Ureter (tissue), 1 donor: Measurements from ENCODE around the gene RPS19BP1. TPM values are rescaled to one million over a fixed set of nuclear protein-coding genes. Genes with fewer than 3 reads are reported as not detected.

Experiments
- DNase-seq: peaks from one replicate; pipeline ENCODE4 v3.0.0-alpha.2; 2020; ENCODE audit warnings: low spot score
- total RNA-seq: library from RNA; stranded (reverse); gene quantifications from one replicate; pipeline ENCODE4 v1.2.4, GENCODE V29; 2023
- donor health status: DM: yes; HTN: yes; CAD: no.

Gene RPS19BP1
- total RNA-seq, 1 donor from 2014 or later = 43.2 TPM

DNA sequence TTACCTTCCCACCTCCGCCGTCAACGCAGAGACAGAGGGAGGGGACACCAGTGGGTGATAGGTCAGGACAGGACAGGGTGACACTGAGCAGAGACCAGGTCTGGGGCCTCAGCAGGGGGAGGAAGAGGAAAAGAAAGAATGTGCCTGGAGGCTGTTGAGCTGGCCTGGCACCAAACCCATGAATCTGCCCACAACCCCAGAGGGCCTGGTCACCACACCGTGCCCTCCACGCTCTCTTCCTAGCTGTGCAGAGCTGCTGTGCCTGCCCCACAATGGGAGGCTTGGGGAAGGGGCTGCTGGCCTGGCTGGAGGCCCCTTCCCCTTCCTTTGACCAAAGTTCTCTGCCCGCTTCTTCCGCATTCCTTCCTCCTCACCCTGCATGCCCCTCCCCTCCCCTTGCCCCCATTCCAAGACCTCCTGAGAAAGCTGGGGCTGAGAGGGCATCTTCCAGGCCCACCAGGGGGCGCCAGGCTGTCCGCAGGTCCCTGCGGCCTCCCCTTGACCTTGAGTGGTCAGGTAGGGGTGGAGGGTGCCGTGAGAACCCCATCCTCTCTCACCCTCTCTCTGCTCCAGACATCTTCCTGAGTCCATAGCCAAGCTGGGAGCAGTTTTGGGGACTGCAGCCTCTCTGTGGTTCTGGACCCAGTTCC, 27.0 kb upstream of the RPS19BP1 start:
- DNase-seq = no peak

GRCh38 chr22:39558950-39559349, 26.4 kb upstream of the RPS19BP1 start:
- DNase-seq = no peak

GRCh38 chr22:39558254-39558727, 25.7 kb upstream of the RPS19BP1 start:
- no peak for DNase-seq

GRCh38 chr22:39556970-39557841, 24.7 kb upstream of the RPS19BP1 start:
- peak; percentile 58 for DNase-seq

GRCh38 chr22:39554151-39554550, 21.6 kb upstream of the RPS19BP1 start:
- DNase-seq = no peak

GRCh38 chr22:39553429-39553828, 20.9 kb upstream of the RPS19BP1 start:
- DNase-seq = no peak

GRCh38 chr22:39547587-39547947, 15.0 kb upstream of the RPS19BP1 start:
- DNase-seq = no peak

DNA sequence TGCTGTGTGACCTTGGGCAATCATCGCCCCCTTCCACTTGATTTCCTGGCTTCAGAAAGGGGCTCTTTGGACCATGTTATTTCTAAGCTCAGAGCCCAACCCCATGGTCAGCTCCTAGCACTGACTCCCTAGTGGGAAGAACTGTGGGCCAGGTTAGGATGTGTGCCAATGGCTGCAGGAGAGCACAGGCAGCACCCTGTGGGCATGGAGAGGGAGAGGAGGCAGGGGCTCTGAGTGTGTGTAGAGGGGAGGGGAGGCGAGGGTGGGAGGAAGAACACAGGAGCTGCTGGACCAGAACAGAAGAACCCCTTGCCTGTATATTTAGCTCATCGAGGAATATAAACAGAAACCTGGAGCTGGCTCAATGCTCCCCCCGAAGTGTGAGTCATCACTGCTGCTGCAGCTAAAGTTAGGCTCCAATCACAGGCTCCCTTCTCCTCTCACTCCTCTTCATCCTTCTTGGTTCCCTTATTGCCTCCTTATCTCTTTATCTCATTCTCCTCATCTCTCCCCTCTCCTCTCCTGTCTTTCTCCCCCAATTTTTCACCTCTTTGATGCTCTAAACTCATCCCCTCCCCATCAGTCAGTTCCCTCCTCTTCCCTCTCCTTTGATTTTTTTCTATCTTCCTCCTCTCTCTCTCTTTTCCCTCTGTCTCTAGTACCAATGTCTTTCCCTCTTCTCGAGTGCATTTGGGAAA, 14.5 kb upstream of the RPS19BP1 start:
- DNase-seq = no peak

DNA sequence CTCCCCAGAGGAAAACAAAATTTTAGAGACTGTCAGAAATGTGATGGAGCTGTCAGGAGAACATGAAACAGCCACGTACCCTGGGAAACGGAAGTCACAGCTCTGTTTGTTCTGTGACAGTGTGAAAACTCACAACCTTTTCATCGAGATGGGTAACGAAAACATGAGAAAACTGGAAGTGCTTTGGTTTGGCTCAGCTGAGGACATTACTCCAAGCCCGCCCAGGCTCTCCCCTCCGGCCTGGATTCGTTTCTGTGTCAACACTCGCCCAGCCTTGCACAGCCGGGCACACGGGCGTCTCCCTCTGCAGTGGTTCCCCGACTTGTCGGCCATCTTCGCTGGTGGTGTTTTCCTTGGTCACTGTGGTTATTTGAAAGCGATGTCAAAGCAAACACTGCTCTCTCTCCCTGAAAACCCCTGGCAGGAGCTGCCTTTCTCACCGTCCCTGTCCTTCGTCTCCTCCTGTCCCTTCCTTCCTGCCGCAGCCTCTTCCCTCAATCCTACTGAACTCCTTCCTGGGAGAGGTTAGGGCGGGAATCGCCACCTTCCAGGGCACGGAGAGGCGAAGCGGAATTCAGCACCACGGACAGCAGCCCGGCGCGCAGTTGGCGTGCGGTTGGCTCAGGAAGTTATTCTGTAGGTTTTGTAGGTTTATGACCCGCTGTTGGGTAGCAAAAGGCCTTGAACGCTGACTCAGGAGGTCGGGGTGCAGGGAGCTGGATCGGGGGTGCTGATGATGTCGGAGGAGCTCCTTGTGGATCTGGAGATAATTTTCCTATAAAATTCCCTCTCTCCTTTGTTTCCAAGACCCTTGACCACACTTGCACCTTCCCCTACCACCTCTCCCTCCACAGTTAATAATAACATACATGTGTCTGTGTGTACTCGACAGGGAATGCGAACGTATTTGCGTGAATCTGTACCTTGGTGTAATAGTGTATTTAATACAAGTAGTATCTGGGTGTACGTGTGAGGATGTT, 13.1 kb upstream of the RPS19BP1 start:
- DNase-seq = no peak

GRCh38 chr22:39543095-39543494, 10.5 kb upstream of the RPS19BP1 start:
- no peak for DNase-seq

DNA sequence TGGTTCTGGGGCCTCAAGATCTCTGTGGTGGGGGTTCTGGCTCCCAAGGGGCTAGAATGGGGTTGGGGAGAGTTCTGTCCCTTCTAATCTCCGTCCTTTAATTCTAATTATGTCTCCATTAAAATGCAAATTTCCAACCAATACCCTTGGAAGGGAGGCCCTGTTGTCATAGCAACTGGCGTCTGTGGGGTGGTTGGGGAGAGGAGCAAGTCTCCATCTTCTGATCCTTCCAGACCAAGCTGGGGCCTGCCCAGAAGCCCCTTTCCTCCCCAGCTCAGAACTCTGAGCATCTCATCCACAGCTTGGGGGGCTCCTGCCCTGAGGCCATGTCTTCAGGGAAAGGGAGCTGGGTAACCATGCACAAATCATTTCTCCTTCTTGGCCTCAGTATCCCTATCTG, 5.4 kb upstream of the RPS19BP1 start:
- DNase-seq = no peak

DNA sequence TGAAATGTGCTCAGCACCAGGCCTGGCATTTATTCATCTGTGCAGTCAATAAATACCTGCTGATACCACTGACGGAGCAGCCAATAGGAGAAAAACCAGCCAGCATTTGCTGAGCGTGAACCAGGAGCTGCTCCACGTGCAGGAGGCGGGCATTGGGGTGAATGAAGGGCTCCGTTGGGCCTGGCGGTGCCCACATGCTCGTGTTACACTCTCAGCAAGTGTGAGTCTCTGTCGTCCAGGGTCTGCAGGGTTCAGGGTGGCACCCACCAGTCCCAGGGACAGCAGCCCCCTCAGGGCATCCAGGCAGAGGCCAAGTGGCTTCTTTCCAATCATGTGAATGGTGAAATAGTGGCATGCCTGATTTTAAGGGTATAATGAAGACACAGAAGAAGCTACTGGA, 4.2 kb upstream of the RPS19BP1 start:
- DNase-seq = no peak

DNA sequence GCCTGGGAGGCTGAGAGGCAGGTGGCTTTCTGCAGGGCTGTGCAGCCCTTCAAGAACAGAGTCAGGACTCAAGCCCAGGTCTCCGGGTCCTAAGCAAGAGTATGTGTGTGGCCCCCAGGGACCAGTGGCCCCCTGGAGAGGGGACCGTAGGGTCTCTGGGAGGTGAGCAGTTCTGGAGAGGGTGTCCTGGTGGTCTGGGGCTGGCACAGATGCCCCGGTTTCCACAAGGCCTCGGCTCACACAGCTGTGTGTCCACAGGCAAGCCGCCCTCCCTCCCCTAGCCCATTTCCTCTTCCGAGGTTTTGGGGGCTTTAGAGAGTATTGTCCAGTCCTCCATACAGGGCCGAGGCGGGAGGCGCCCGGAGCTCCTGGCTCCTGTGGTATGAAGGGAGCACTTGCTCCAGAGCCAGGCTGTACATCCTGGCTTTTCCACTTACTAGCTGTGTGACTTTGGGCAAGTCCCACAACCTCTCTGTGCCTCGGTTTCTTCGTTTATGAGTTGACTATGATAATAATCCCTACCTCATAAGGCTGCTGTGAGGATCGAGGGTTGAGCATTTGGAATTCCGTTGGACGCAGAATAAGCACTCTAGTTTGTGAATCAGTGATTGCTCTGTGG, 3.4 kb upstream of the RPS19BP1 start:
- DNase-seq = no peak

GRCh38 chr22:39535357-39535725, 2.8 kb upstream of the RPS19BP1 start:
- no peak for DNase-seq

GRCh38 chr22:39534591-39535356, 2.2 kb upstream of the RPS19BP1 start:
- DNase-seq = peak; percentile 83

DNA sequence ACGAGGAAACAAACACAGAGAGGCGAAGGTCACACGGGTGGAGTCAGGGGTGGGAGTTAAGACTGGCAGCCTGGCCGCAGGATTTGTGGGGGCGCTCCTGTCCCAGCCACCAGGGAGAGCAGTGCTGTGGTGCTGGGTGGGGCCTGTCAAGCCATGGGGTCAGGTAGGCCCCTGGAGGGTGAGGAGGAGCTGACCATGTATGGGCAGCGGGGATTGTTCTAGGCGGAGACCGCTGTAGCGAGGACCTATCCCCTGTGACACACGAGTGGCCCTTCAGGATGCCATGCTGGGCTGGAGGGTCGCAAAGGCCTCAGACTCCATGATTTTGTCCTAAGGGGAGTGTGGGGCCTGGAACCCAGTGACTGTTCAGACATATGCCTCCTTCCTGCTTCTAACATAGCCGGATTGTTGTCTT, 1.6 kb upstream of the RPS19BP1 start:
- DNase-seq = no peak

DNA sequence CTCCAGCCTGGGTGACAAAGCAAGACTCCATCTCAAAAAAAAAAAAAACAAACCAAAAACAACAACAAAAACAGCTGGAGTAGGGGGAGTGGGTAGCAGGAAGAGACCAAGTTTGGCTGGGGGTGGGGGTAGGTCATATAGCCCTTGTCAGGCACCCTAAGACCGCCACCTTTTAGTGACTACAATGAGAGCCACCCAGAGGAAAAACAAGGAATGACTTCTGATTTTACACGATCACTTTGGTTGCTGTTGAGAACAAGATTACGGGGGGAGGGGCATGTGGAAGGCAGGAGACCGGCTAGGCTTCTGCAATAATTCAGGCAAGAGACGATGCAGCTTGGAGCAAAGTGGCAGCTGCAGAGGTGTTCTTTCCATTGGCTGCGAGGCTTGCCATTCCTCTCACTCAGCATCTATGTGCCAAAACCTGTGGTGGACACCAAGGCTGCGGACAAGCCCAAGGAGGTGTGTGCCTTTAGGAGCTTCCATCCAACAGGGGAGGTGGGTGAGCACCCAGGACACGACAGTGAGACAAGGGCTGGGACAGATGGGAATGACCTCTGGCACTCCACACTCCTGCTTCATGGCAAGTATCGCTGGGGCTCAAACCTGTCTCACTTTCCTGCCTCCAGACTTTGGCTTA, 1.7 kb downstream of the RPS19BP1 start:
- no peak for DNase-seq

GRCh38 chr22:39530116-39530515, 2.4 kb downstream of the RPS19BP1 start:
- DNase-seq = no peak

GRCh38 chr22:39529487-39529851, 3.1 kb downstream of the RPS19BP1 start:
- no peak for DNase-seq
